OCI-LY3 (cell line): ENCODE results near the gene ASIC2.

Experiments used
- H2AFZ ChIP-seq: fragments of 200-600, 300-600 bp; shearing (Covaris generic); 2 replicates; pipeline ENCODE4 v1.6.0; 2014; ENCODE audit warnings: antibody characterized with exemption, low read depth, low read length
- H3K27ac ChIP-seq: fragments of 200-600, 300-600 bp; sonication (generic); 2 replicates; pipeline ENCODE4 v1.5.1; 2014; ENCODE audit warnings: mild to moderate bottlenecking, low read length, moderate library complexity, mixed read lengths
- H3K27me3 ChIP-seq: fragments of 200-600, 300-600 bp; sonication (generic); 2 replicates; pipeline ENCODE4 v1.6.1; 2014; ENCODE audit warnings: low read depth, low read length, mixed read lengths
- H3K36me3 ChIP-seq: fragments of 200-600, 300-600 bp; sonication (generic); replicated peaks from 2 replicates; pipeline ENCODE3; 2014; ENCODE audit warnings: low read depth, low read length, mixed read lengths
- H3K4me1 ChIP-seq: fragments of 300-600, 200-600 bp; sonication (generic); 2 replicates; pipeline ENCODE4 v1.6.1; 2014; ENCODE audit warnings: low read length, mixed read lengths
- H3K4me2 ChIP-seq: fragments of 200-600, 300-600 bp; sonication (generic); 2 replicates; pipeline ENCODE4 v1.6.1; 2014; ENCODE audit warnings: low read length, mixed read lengths
- H3K4me3 ChIP-seq: fragments of 300-600, 200-600 bp; sonication (generic); 2 replicates; pipeline ENCODE4 v1.5.1; 2014; ENCODE audit warnings: antibody characterized with exemption, mild to moderate bottlenecking, low read length, moderate library complexity
- H3K79me2 ChIP-seq: fragments of 300-600, 200-600 bp; shearing (Covaris generic); 2 replicates; pipeline ENCODE4 v1.6.1; 2014; ENCODE audit warnings: mild to moderate bottlenecking, low read length, mixed read lengths
- H3K9ac ChIP-seq: fragments of 300-600, 200-600 bp; shearing (Covaris generic); 2 replicates; pipeline ENCODE4 v1.6.0; 2014; ENCODE audit warnings: mild to moderate bottlenecking, low read length, moderate library complexity
- H3K9me3 ChIP-seq: fragments of 200-600, 300-600 bp; shearing (Covaris generic); 2 replicates; pipeline ENCODE4 v1.6.1; 2014; ENCODE audit warnings: low read length, mixed read lengths; ENCODE audit not compliant: insufficient read depth
- H4K20me1 ChIP-seq: fragments of 200-600, 300-600 bp; sonication (generic); 2 replicates; pipeline ENCODE4 v1.6.1; 2016; ENCODE audit warnings: low read length, mixed read lengths; ENCODE audit not compliant: insufficient read depth
- CTCF ChIP-seq: fragments of 200-600, 300-600 bp; sonication (generic); IDR thresholded peaks from 2 replicates; pipeline ENCODE4 v1.5.1; 2014; ENCODE audit warnings: antibody characterized with exemption, low read length, low read depth
- EZH2phosphoT487 ChIP-seq: fragments of 200-600 bp; shearing (Covaris generic); IDR thresholded peaks from 2 replicates; pipeline ENCODE4 v1.6.1; 2018; ENCODE audit warnings: antibody characterized with exemption, mixed run types, low read depth

Gene ASIC2

GRCh38 chr17:33210285-33210684 is 82.8 kb downstream of the ASIC2 start:
- H3K27me3 ChIP-seq: peaks cover 80% of the 10 kb centered on the region
- TF ChIP-seq CTCF (no peak), EZH2phosphoT487 (no peak)
- no peak overlapping the region for H3K4me3 ChIP-seq
- no peaks in the 10 kb centered on the region for H4K20me1 ChIP-seq
- H2AFZ ChIP-seq: no peak overlapping the region
- no peaks in the 10 kb centered on the region for H3K9me3 ChIP-seq
- no peaks in the 10 kb centered on the region for H3K36me3 ChIP-seq
- no peak overlapping the region for H3K4me2 ChIP-seq
- H3K27ac ChIP-seq: no peak overlapping the region
- no peaks in the 10 kb centered on the region for H3K79me2 ChIP-seq
- H3K9ac ChIP-seq: no peak overlapping the region
- peaks cover 6% of the 10 kb centered on the region; the same call in 1 of the 2 replicates for H3K4me1 ChIP-seq

GRCh38 chr17:33209671-33210070 is 83.4 kb downstream of the ASIC2 start:
- H3K4me2 ChIP-seq: no peak overlapping the region
- H3K9me3 ChIP-seq: no peaks in the 10 kb centered on the region
- H3K4me3 ChIP-seq: no peak overlapping the region
- H3K9ac ChIP-seq: no peak overlapping the region
- H3K27me3 ChIP-seq: peaks cover 77% of the 10 kb centered on the region
- H3K4me1 ChIP-seq: peaks cover 6% of the 10 kb centered on the region; the same call in 1 of the 2 replicates
- no peak overlapping the region for H2AFZ ChIP-seq
- H3K36me3 ChIP-seq: no peaks in the 10 kb centered on the region
- no peak for TF ChIP-seq CTCF
- TF ChIP-seq EZH2phosphoT487: no peak
- no peaks in the 10 kb centered on the region for H3K79me2 ChIP-seq
- H3K27ac ChIP-seq: no peak overlapping the region
- H4K20me1 ChIP-seq: no peaks in the 10 kb centered on the region

- no peak overlapping the region for H3K27ac ChIP-seq
- no peaks in the 10 kb centered on the region for H4K20me1 ChIP-seq
- no peak overlapping the region for H3K4me2 ChIP-seq
- no peak overlapping the region for H2AFZ ChIP-seq
- no peak overlapping the region for H3K9ac ChIP-seq
- H3K36me3 ChIP-seq: no peaks in the 10 kb centered on the region
- no peaks in the 10 kb centered on the region for H3K79me2 ChIP-seq
- peaks cover 65% of the 10 kb centered on the region for H3K27me3 ChIP-seq
- H3K4me1 ChIP-seq: peaks cover 6% of the 10 kb centered on the region; the same call in 1 of the 2 replicates
- TF ChIP-seq CTCF (no peak), EZH2phosphoT487 (no peak)
- H3K9me3 ChIP-seq: no peaks in the 10 kb centered on the region
- no peak overlapping the region for H3K4me3 ChIP-seq
Observed at GRCh38 chr17:33207231-33207630, 85.9 kb downstream of the ASIC2 start.

GRCh38 chr17:33205552-33205951 is 87.5 kb downstream of the ASIC2 start:
- no peaks in the 10 kb centered on the region for H3K79me2 ChIP-seq
- H3K4me2 ChIP-seq: no peak overlapping the region
- H3K36me3 ChIP-seq: no peaks in the 10 kb centered on the region
- H3K27me3 ChIP-seq: peaks cover 48% of the 10 kb centered on the region
- no peaks in the 10 kb centered on the region for H3K9me3 ChIP-seq
- H4K20me1 ChIP-seq: no peaks in the 10 kb centered on the region
- no peak overlapping the region for H3K9ac ChIP-seq
- H3K27ac ChIP-seq: no peak overlapping the region
- no peak overlapping the region for H3K4me3 ChIP-seq
- peaks cover 6% of the 10 kb centered on the region; the same call in 1 of the 2 replicates for H3K4me1 ChIP-seq
- H2AFZ ChIP-seq: no peak overlapping the region
- TF ChIP-seq CTCF (no peak), EZH2phosphoT487 (no peak)
